ENCODE data around the gene OR13C5.

Gene OR13C5

GRCh38 chr9:104555521-104555920 lies 43.7 kb downstream of the OR13C5 start:
- in situ Hi-C loops (cut with MboI; ENCODE audit: low sequenced_read_pairs): no loop called here

GRCh38 chr9:104553261-104553660 lies 46.0 kb downstream of the OR13C5 start:
- in situ Hi-C loops (cut with MboI; ENCODE audit: low sequenced_read_pairs): no loop called here
